Activated naive CD4-positive, alpha-beta T cell treated with anti-CD3 and anti-CD28 coated beads for 36 hours (primary cell): ENCODE measurements around the gene PHF14. TPM values are rescaled to one million over a fixed set of nuclear protein-coding genes. Genes with fewer than 3 reads are reported as not detected.

Experiments used
- CTCF ChIA-PET: fragments of 350-600 bp; sonication (Branson Sonifier 250); formaldehyde crosslinking; loops from one replicate; lab custom pipeline; 2021; ENCODE audit warnings: antibody characterized with exemption; lab: Charles Lee
- DNase-seq: peaks from one replicate; pipeline ENCODE4 v3.0.0-alpha.2; 2020
- H3K27ac Mint-ChIP-seq: one replicate; pipeline ENCODE4 v1.8.0; 2021; ENCODE audit warnings: mild to moderate bottlenecking, mixed read lengths
- H3K27me3 Mint-ChIP-seq: one replicate; pipeline ENCODE4 v1.8.0; 2021; ENCODE audit warnings: low read depth, mixed read lengths
- H3K36me3 Mint-ChIP-seq: one replicate; pipeline ENCODE4 v1.8.0; 2021; ENCODE audit warnings: low read depth, mixed read lengths
- H3K4me1 Mint-ChIP-seq: one replicate; pipeline ENCODE4 v1.8.0; 2021; ENCODE audit warnings: low read depth, mixed read lengths
- H3K4me3 Mint-ChIP-seq: one replicate; pipeline ENCODE4 v1.8.0; 2021; ENCODE audit warnings: mild to moderate bottlenecking, moderate library complexity, mixed read lengths
- H3K9me3 Mint-ChIP-seq: one replicate; pipeline ENCODE4 v1.8.0; 2021; ENCODE audit warnings: mixed read lengths
- intact Hi-C: fragments of 100-400 bp; cut with micrococcal nuclease; formaldehyde crosslinking; loops from one replicate; pipeline ENCODE4 v1.15.1; 2023
- total RNA-seq, 2 experiments: library from RNA; stranded (reverse); gene quantifications; one replicate each; pipeline ENCODE4 v1.2.3, GENCODE V29; 2021

Gene PHF14
- total RNA-seq, 2 experiments from 2014 or later, result 26.0 to 28.1 TPM

- Mint-ChIP-seq H3K36me3 (peaks cover 26% of the 10 kb centered on the region), H3K27me3 (no peaks in the 10 kb centered on the region), H3K4me3 (no peak overlapping the region), H3K9me3 (peaks cover 5% of the 10 kb centered on the region), H3K4me1 (peaks cover 47% of the 10 kb centered on the region), H3K27ac (no peak overlapping the region)
- CTCF ChIA-PET, result interaction anchor here (0.7 to 0.9 kb wide), 2 partner anchors 10 to 13 kb away, joined by 3 read pairs; no protein-coding TSS in a partner anchor
- intact Hi-C loops, result no loop called here
- DNase-seq, result no peak
Measured at GRCh38 chr7:10998996-10999757, 25.5 kb downstream of the PHF14 start.

- Mint-ChIP-seq H3K27ac (no peak overlapping the region), H3K4me3 (no peak overlapping the region), H3K4me1 (peaks cover 24% of the 10 kb centered on the region), H3K36me3 (peaks cover 27% of the 10 kb centered on the region), H3K9me3 (no peaks in the 10 kb centered on the region), H3K27me3 (no peaks in the 10 kb centered on the region)
- DNase-seq, result no peak
- intact Hi-C loops, result no loop called here
- CTCF ChIA-PET, result interaction anchor here (1.5 kb wide), 1 partner anchor 208 kb away, joined by 3 read pairs; no protein-coding TSS in a partner anchor
Measured at GRCh38 chr7:11005202-11005601, 31.5 kb downstream of the PHF14 start.

GRCh38 chr7:11006291-11006690, 32.6 kb downstream of the PHF14 start:
- no peak overlapping the region for H3K27ac Mint-ChIP-seq
- H3K4me3 Mint-ChIP-seq, result no peak overlapping the region
- H3K9me3 Mint-ChIP-seq, result no peaks in the 10 kb centered on the region
- no peaks in the 10 kb centered on the region for H3K27me3 Mint-ChIP-seq
- H3K36me3 Mint-ChIP-seq, result peaks cover 24% of the 10 kb centered on the region
- intact Hi-C loops, result no loop called here
- DNase-seq, result no peak
- peaks cover 18% of the 10 kb centered on the region for H3K4me1 Mint-ChIP-seq
- CTCF ChIA-PET, result no interaction called here

GRCh38 chr7:11009631-11010030, 36.0 kb downstream of the PHF14 start:
- intact Hi-C loops, result no loop called here
- DNase-seq, result no peak

GRCh38 chr7:11021468-11021867, 47.8 kb downstream of the PHF14 start:
- intact Hi-C loops, result no loop called here
- Mint-ChIP-seq H3K36me3 (peaks cover 50% of the 10 kb centered on the region), H3K27ac (no peak overlapping the region), H3K9me3 (no peaks in the 10 kb centered on the region), H3K4me3 (no peak overlapping the region), H3K27me3 (no peaks in the 10 kb centered on the region), H3K4me1 (peaks cover 5% of the 10 kb centered on the region)
- CTCF ChIA-PET, result no interaction called here
- DNase-seq, result no peak

More at GRCh38 chr7:11009631-11010030, 36.0 kb downstream of the PHF14 start:
- CTCF ChIA-PET, result no interaction called here
- no peak overlapping the region for H3K4me3 Mint-ChIP-seq
- H3K36me3 Mint-ChIP-seq, result peaks cover 29% of the 10 kb centered on the region
- H3K27me3 Mint-ChIP-seq, result no peaks in the 10 kb centered on the region
- no peaks in the 10 kb centered on the region for H3K9me3 Mint-ChIP-seq
- H3K4me1 Mint-ChIP-seq, result peaks cover 9% of the 10 kb centered on the region
- H3K27ac Mint-ChIP-seq, result no peak overlapping the region

- peaks cover 2% of the 10 kb centered on the region for H3K4me1 Mint-ChIP-seq
- CTCF ChIA-PET, result no interaction called here
- no peak overlapping the region for H3K27ac Mint-ChIP-seq
- no peaks in the 10 kb centered on the region for H3K9me3 Mint-ChIP-seq
- H3K27me3 Mint-ChIP-seq, result no peaks in the 10 kb centered on the region
- H3K36me3 Mint-ChIP-seq, result peaks cover 34% of the 10 kb centered on the region
- no peak overlapping the region for H3K4me3 Mint-ChIP-seq
- intact Hi-C loops, result no loop called here
- no peak for DNase-seq
Measured at GRCh38 chr7:11026452-11027359, 53.0 kb downstream of the PHF14 start.

GRCh38 chr7:11035661-11036060, 62.0 kb downstream of the PHF14 start:
- Mint-ChIP-seq H3K27me3 (no peaks in the 10 kb centered on the region), H3K4me1 (no peaks in the 10 kb centered on the region), H3K27ac (no peak overlapping the region), H3K36me3 (peaks cover 22% of the 10 kb centered on the region), H3K9me3 (no peaks in the 10 kb centered on the region), H3K4me3 (no peak overlapping the region)
- intact Hi-C loops, result no loop called here
- DNase-seq, result no peak
- CTCF ChIA-PET, result no interaction called here

GRCh38 chr7:11039974-11040373, 66.3 kb downstream of the PHF14 start:
- Mint-ChIP-seq H3K27ac (no peak overlapping the region), H3K27me3 (no peaks in the 10 kb centered on the region), H3K36me3 (peaks cover 28% of the 10 kb centered on the region), H3K9me3 (no peaks in the 10 kb centered on the region), H3K4me1 (no peaks in the 10 kb centered on the region), H3K4me3 (no peak overlapping the region)
- CTCF ChIA-PET, result no interaction called here
- no peak for DNase-seq
- intact Hi-C loops, result no loop called here

- intact Hi-C loops, result no loop called here
- no peak overlapping the region for H3K4me3 Mint-ChIP-seq
- H3K27ac Mint-ChIP-seq, result no peak overlapping the region
- H3K9me3 Mint-ChIP-seq, result no peaks in the 10 kb centered on the region
- CTCF ChIA-PET, result no interaction called here
- no peaks in the 10 kb centered on the region for H3K4me1 Mint-ChIP-seq
- no peak for DNase-seq
- peaks cover 26% of the 10 kb centered on the region for H3K36me3 Mint-ChIP-seq
- H3K27me3 Mint-ChIP-seq, result no peaks in the 10 kb centered on the region
Measured at GRCh38 chr7:11054033-11054432, 80.4 kb downstream of the PHF14 start.

GRCh38 chr7:11060893-11061292, 87.2 kb downstream of the PHF14 start:
- H3K9me3 Mint-ChIP-seq, result no peaks in the 10 kb centered on the region
- CTCF ChIA-PET, result no interaction called here
- H3K36me3 Mint-ChIP-seq, result peaks cover 17% of the 10 kb centered on the region
- no peaks in the 10 kb centered on the region for H3K4me1 Mint-ChIP-seq
- no peak overlapping the region for H3K4me3 Mint-ChIP-seq
- DNase-seq, result no peak
- H3K27ac Mint-ChIP-seq, result no peak overlapping the region
- intact Hi-C loops, result no loop called here
- H3K27me3 Mint-ChIP-seq, result no peaks in the 10 kb centered on the region

- CTCF ChIA-PET, result no interaction called here
- Mint-ChIP-seq H3K4me1 (no peaks in the 10 kb centered on the region), H3K4me3 (no peak overlapping the region), H3K27ac (no peak overlapping the region), H3K9me3 (no peaks in the 10 kb centered on the region), H3K36me3 (peaks cover 20% of the 10 kb centered on the region), H3K27me3 (no peaks in the 10 kb centered on the region)
- no peak for DNase-seq
- intact Hi-C loops, result no loop called here
Measured at GRCh38 chr7:11062110-11062509, 88.4 kb downstream of the PHF14 start.

- Mint-ChIP-seq H3K9me3 (no peaks in the 10 kb centered on the region), H3K4me1 (no peaks in the 10 kb centered on the region), H3K27me3 (no peaks in the 10 kb centered on the region), H3K36me3 (peaks cover 26% of the 10 kb centered on the region), H3K4me3 (no peak overlapping the region), H3K27ac (no peak overlapping the region)
- CTCF ChIA-PET, result no interaction called here
- intact Hi-C loops, result no loop called here
- no peak for DNase-seq
Measured at GRCh38 chr7:11069591-11069990, 95.9 kb downstream of the PHF14 start.
